NCI-H2171 (cell line): ENCODE data around the gene R3HDM1.
A peak's percentile ranks its signal among the peaks of the same experiment; 100 is the strongest.
"Not testable (repeated sequence)": the region's sequence is repeated elsewhere in the genome, so short reads cannot be mapped to it uniquely, and the experiment has no call there.

Experiments
- DNase-seq: peaks from one replicate; lab custom pipeline; 2025; lab: John Stamatoyannopoulos, UW

The R3HDM1 gene

DNA sequence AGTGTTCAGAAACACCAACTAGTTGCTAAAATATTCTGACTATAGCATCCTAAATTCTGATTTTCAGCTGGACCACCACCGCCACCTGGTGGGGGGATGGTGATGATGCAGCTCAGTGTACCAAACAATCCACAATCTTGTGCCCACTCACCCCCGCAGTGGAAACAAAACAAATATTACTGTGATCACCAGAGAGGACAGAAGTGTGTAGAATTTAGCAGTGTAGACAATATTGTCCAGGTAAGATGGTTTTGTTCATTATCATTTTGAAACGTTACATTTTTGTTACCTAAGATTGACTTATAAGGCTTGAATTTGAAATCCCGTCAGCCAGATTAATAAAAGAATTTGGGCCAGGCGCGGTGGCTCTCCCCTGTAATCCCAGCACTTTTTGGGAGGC, 178.7 kb downstream of the R3HDM1 start:
- DNase-seq = peak; percentile 3

DNA sequence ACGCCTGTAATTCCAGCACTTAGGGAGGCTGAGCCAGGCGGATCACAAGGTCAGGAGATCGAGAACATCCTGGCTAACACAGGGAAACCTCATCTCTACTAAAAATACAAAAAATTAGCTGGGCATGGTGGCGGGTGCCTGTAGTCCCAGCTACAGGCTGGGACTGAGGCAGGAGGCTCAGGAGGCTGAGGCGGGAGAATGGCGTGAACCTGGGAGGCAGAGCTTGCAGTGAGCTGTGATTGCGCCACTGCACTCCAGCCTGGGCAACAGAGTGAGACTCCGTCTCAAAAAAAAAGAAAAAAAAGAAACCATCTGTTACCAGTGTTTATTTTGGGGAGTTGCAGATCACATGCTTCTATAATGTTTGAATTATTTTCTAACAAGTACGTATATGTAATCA, 183.8 kb downstream of the R3HDM1 start:
- DNase-seq = not testable (repeated sequence)

DNA sequence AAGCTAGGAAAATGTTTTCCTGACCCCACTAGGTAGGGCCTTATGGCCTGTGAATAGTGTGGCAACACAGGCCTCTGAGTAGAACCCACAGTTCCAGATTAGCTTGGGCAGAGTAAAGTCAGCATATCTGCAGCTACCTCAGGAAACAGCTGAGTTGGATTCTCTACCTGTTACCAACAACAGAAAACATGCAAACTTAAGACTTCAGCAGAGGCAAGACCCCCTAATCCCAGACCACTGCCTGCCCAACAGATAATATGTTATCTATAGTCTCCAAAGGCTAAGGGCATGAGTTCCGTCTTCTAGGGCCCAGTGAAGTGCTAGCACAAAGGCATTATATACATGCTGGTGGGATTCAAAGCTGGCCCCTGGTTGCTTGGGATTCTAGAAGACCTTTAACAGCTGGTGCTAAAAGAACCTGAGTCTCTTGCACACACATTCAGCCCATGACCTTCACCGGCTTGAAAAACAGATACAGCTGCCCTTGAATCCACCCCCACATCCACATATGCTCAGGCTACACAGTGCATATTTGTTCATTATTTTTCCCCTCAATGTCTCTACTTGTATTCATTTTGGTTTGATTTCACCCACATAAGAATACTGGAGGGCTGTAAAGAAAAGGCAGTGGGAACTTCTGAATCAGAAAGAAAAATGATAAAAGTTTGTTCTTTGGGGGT, 196.9 kb downstream of the R3HDM1 start:
- DNase-seq = no peak

GRCh38 chr2:135732561-135732960, 201.3 kb downstream of the R3HDM1 start:
- no peak for DNase-seq

DNA sequence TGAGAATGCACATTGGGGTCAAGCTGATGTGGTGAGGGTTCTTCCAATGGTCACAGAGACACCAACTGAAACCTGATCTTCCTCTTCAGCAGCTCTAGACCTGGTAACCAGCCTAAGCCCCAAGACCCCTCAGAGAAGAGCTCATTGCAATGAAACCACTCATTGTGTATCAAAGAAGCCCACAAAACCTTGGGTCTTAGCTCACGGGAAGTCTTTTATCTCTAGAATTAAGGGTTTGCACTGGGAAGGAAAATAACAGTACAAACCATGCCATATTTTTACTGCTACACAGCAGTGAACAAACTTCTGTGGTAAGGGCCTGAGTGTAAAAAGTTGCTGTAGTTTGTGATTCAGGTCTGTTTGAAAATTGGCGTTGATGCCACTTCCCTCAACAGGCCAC, 201.8 kb downstream of the R3HDM1 start:
- DNase-seq = no peak

- DNase-seq = no peak
Observed at GRCh38 chr2:135736546-135736945, 205.3 kb downstream of the R3HDM1 start.

DNA sequence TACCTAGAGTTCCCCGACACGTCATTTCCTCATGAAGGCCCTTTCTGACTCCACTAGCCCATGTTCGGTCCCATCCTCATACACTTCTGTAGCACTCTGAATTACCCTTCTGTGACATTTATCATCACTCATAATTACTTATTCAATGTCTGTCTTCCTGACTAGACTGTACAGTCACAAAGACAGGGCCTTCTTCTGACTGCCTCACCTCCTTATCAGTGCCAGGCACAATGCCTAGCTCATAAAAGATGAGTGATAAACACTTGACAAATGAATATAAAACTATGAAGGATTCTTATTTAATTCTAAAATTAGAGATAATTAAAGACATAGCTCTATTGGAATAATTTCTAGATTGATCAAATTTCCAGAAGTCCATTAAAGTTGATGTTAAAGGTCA, 208.9 kb downstream of the R3HDM1 start:
- no peak for DNase-seq

- DNase-seq = no peak
Observed at GRCh38 chr2:135741043-135741394, 209.7 kb downstream of the R3HDM1 start.

GRCh38 chr2:135741395-135742324, 210.4 kb downstream of the R3HDM1 start, which contains the start of gene UBXN4:
Gene UBXN4 (plus strand): TSS chr2:135741855. CDS start chr2:135741930, 75 bp downstream.
- peak; percentile 96 for DNase-seq

- no peak for DNase-seq
Observed at GRCh38 chr2:135742325-135742757, 211.1 kb downstream of the R3HDM1 start.

GRCh38 chr2:135743860-135744259, 212.6 kb downstream of the R3HDM1 start:
- DNase-seq = no peak

- DNase-seq = no peak
Observed at GRCh38 chr2:135744760-135745314, 213.6 kb downstream of the R3HDM1 start.

GRCh38 chr2:135745545-135745944, 214.3 kb downstream of the R3HDM1 start:
- DNase-seq = no peak

DNA sequence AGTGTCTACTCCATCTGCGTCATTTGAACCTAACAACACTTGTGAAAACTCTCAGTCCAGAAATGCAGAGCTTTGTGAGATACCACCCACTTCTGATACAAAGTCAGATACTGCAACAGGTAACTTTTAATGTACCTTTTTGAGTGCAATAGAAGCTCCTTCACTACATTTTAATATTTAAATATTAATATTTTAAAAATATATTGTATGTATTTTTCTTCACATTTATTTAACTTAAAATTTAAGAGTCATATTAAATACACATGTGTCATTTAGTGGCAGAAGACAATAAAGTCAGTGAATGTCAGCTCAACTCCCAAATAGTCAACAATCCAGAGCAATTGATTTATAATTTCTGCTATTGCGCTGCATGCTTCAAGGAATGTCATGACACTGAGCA, 224.3 kb downstream of the R3HDM1 start:
- no peak for DNase-seq

DNA sequence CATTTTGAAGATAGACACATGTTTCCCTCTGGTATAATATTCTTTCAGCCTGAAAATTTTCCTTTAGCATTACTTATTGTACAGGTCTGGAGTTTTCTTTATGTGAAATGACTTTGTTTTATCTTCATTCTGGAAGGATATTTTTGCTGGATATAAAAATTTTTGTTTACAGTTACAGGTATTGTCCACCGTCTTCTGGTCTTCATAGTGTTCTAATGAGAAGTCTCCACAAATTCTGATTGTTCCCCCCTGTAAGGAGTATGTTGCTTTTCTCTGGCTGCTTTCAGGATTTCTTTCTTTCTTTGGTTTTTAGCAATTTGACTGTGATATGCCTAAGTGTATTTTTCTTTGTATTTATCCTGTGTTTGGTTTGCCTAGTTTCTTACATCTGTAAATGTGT, 225.4 kb downstream of the R3HDM1 start:
- DNase-seq = no peak

DNA sequence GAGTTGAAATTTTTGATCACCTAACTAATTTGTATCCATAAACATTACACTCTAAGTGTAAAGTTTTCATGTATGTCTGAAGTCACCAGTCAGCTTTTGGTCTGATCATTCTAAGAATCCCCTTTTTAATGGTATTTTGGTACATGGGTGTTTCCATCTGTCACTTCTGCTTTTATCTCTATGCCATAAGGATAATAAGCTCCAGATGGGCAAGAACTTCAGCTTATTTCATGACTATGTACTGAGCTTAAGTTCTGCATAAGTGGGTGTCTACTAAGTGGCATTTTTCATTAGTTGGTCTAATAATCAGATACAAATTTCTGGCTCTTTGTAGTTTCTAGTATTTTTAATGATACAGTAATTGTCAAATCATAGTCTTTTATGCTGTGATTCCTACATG, 230.7 kb downstream of the R3HDM1 start:
- no peak for DNase-seq

DNA sequence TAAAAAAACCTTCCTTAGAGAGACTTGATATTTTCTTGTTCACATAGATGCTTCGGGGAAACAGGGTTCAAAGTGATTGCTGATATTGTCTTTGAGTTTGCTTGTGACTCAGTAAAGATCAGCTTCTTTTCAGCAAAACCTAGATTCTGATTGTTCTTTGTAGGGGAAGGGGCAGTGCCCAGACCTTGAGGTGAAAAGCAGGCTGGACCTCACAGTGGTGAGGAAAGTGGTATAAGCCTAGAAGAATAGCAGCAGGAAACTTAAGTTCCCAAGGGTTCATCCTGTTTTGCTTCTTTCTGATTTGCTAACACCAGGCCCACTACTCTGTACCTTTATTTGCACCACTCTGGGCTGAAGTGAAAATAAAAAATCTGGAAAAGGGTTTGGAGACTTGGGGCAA, 231.2 kb downstream of the R3HDM1 start:
- DNase-seq = no peak

GRCh38 chr2:135768863-135769262, 237.6 kb downstream of the R3HDM1 start:
- no peak for DNase-seq

GRCh38 chr2:135773319-135773718, 242.0 kb downstream of the R3HDM1 start:
- DNase-seq = no peak

DNA sequence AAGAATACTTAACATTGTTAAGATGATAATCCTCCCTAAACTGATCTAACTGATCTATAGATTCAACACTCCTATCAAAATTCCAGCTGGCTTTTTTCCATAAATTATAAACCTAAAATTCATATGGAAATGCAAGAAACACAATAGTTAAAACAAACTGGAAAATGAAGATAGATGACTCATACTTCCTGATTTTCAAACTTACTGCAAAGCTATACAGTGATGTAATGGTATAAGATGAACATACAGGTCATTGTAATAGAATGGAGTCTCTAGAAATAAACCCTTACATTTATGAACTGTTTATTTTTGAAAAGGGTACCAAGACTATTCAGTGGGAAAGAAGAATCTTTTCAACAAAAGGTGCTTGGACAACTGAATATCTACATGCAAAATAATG, 242.6 kb downstream of the R3HDM1 start:
- no peak for DNase-seq
